Cardiac muscle cell (in vitro differentiated cells and primary cell): ENCODE results near the gene PPIP5K1. TPM values are rescaled to one million over a fixed set of nuclear protein-coding genes. Genes with fewer than 3 reads are reported as not detected.

ENCODE experiments used
- DNase-seq, 2 donors: peaks; one replicate each; pipeline versions ENCODE4 v3.0.0 to v3.0.0-alpha.2; 2010 to 2017; ENCODE audit warnings: low read depth in 1 of 2, low spot score in 1 of 2
- H3K27ac ChIP-seq: fragments of 200-600 bp; sonication (generic); 2 replicates; pipeline ENCODE4 v1.5.1; 2016
- H3K27me3 ChIP-seq: fragments of 200-600 bp; sonication (generic); 2 replicates; pipeline ENCODE4 v1.6.0; 2016; ENCODE audit warnings: control low read depth
- H3K36me3 ChIP-seq: fragments of 200-600 bp; sonication (generic); 2 replicates; pipeline ENCODE4 v1.5.1; 2016; ENCODE audit warnings: control low read depth
- H3K4me1 ChIP-seq: fragments of 200-600 bp; sonication (generic); 2 replicates; pipeline ENCODE4 v1.8.1; 2017; ENCODE audit warnings: low read depth, mild to moderate bottlenecking, mixed run types
- H3K4me3 ChIP-seq: fragments of 200-600 bp; sonication (generic); 2 replicates; pipeline ENCODE4 v1.5.1; 2016; ENCODE audit warnings: mild to moderate bottlenecking
- H3K9me3 ChIP-seq: fragments of 200-600 bp; sonication (generic); 2 replicates; pipeline ENCODE4 v1.5.1; 2017; ENCODE audit warnings: low read depth, mild to moderate bottlenecking, control low read depth
- CTCF ChIP-seq: IDR thresholded peaks from 2 replicates; pipeline ENCODE4 v1.5.1; 2012; ENCODE audit warnings: low read depth, mild to moderate bottlenecking, low read length
- polyA plus RNA-seq: library from polyadenylated mRNA; unstranded; fragments of >200 nt; fragmentation: Nextera tagmentation; extraction: Ambion mirVana; gene quantifications from 2 replicates; pipeline ENCODE4 v1.2.1, GENCODE V29; 2016
- total RNA-seq: library from RNA; depleted of rRNA; stranded (reverse); fragments of >200 nt; gene quantifications from 2 replicates; pipeline ENCODE4 v1.2.3, GENCODE V29; 2016

The PPIP5K1 gene
- total and polyA plus RNA-seq, 2 experiments from 2014 or later = 17.6 to 20.0 TPM

GRCh38 chr15:43517354-43518196 lies 72.4 kb downstream of the PPIP5K1 start, which contains the start of gene MAP1A:
Gene MAP1A (plus strand): TSS chr15:43517608. CDS start chr15:43521474, 3,866 bp downstream.
- Histone ChIP-seq H3K27me3 (no peaks in the 10 kb centered on the region), H3K9me3 (no peaks in the 10 kb centered on the region), H3K27ac (peak within 1 kb of the TSS; percentile 82), H3K4me3 (peak within 1 kb of the TSS; percentile 50), H3K4me1 (peaks cover 22% of the 10 kb centered on the region), H3K36me3 (peaks cover 15% of the 10 kb centered on the region)
- TF ChIP-seq CTCF = no peak
- DNase-seq = peak; percentile 71 to 85

GRCh38 chr15:43516801-43517353 lies 73.1 kb downstream of the PPIP5K1 start:
- Histone ChIP-seq H3K27ac (peak overlapping the region; percentile 82), H3K4me3 (peak overlapping the region; percentile 50)
- peak; percentile 31 to 46 for DNase-seq

DNA sequence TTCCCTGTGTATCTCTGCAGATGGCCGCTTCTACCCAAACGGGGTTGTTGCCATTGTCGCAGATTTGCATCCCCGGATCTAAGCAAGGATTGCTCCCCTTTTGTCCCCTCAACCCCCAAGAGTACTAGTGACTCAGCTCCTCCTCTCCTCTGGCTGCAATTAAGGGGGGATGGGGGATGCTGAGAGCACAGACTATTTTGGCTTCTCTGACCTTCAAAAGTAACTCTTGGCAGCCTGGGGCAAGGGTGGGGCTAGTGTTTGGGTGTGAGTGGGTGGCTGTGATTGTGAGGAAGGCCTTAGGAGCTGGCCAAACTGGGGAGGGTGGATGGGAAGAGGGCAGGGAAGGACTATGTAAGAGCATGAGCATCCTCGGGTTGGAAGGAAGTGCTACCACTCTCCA lies 73.8 kb downstream of the PPIP5K1 start:
- Histone ChIP-seq H3K4me3 (no peak overlapping the region), H3K4me1 (peaks cover 22% of the 10 kb centered on the region), H3K9me3 (no peaks in the 10 kb centered on the region), H3K27me3 (no peaks in the 10 kb centered on the region), H3K27ac (peak overlapping the region; percentile 82), H3K36me3 (peaks cover 7% of the 10 kb centered on the region)
- TF ChIP-seq CTCF = no peak
- peak in 1 of 2 donors; percentile 16 for DNase-seq

More at GRCh38 chr15:43516801-43517353, 73.1 kb downstream of the PPIP5K1 start:
- H3K4me1 ChIP-seq = peaks cover 22% of the 10 kb centered on the region
- H3K36me3 ChIP-seq = peaks cover 14% of the 10 kb centered on the region
- no peaks in the 10 kb centered on the region for H3K9me3 ChIP-seq
- H3K27me3 ChIP-seq = no peaks in the 10 kb centered on the region
- no peak for TF ChIP-seq CTCF

DNA sequence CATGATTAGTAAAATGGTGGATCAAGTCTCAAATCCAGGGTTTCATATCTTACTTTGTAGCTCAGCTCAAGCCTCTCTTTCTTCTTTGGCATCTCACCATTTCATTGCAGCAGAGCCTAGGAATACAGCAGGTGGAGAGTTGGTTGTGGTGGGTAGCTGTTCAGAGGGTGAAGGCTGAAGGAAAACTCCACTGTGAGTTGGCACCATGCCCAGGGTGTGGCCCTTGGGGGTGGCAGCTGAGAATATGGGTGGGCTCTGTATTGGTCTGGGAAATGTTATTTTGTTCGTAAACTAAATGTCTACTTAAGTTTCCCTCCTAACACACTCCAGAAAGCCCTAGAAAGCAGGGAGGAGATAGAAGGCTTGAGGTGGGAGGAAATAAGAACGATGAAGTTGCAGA lies 74.3 kb downstream of the PPIP5K1 start:
- DNase-seq = no peak
- H3K27ac ChIP-seq = no peak overlapping the region

More for the DNA sequence above, 74.3 kb downstream of the PPIP5K1 start:
- Histone ChIP-seq H3K4me3 (no peak overlapping the region), H3K9me3 (no peaks in the 10 kb centered on the region), H3K36me3 (peaks cover 3% of the 10 kb centered on the region), H3K4me1 (peaks cover 22% of the 10 kb centered on the region), H3K27me3 (no peaks in the 10 kb centered on the region)
- TF ChIP-seq CTCF = no peak
